ENCODE data around the gene OR10AD1. TPM values are rescaled to one million over a fixed set of nuclear protein-coding genes. Genes with fewer than 3 reads are reported as not detected.

OR10AD1 gene
- total RNA-seq, 1 experiment from 2014 or later, result not detected

- peaks cover 19% of the 10 kb centered on the region for H3K4me1 ChIP-seq (ENCODE audit: control insufficient read depth, insufficient read depth, low read length)
- POLR2A ChIA-PET, result interaction anchor here (0.6 to 0.7 kb wide), 2 partner anchors 133 to 176 kb away, joined by 4 to 10 read pairs; no protein-coding TSS in a partner anchor
These were observed 5.0 kb downstream of the OR10AD1 start for GRCh38 chr12:48197971-48198671.

More at GRCh38 chr12:48197971-48198671, 5.0 kb downstream of the OR10AD1 start:
- Histone ChIP-seq H3K9me3 (ENCODE audit: control insufficient read depth, insufficient read depth, low read depth, low read length) (no peaks in the 10 kb centered on the region), H3K27ac (ENCODE audit: low read length) (peak overlapping the region; percentile 95), H3K36me3 (ENCODE audit: control insufficient read depth, insufficient read depth, low read length) (no peaks in the 10 kb centered on the region), H3K4me3 (ENCODE audit: low read depth in 2 of 2, low read length in 2 of 2) (peak overlapping the region; percentile 85 to 93), H3K27me3 (ENCODE audit: control insufficient read depth, insufficient read depth, low read length) (peaks cover 3% of the 10 kb centered on the region; the same call in 1 of the 2 replicates)
- intact Hi-C loops (cut with micrococcal nuclease; ENCODE audit: unreplicated experiment), result loop anchor here (5.0 kb wide), 1 partner anchor 254 kb away; no protein-coding TSS in a partner anchor
- CTCF ChIA-PET, result interaction anchor here (1.0 to 1.5 kb wide), 3 partner anchors 11 to 258 kb away, joined by 3 to 6 read pairs (median 4); no protein-coding TSS in a partner anchor
- ATAC-seq, result peak; percentile 99
- peak; percentile 72; the same call in 1 of the 2 replicates for TF ChIP-seq SIN3A (IDR thresholded peaks at IDR 0.05; ENCODE audit: borderline replicate concordance, insufficient read depth, low read depth, low read length)
- no peak; the same call in 1 of the 2 replicates for TF ChIP-seq CTCF (IDR thresholded peaks at IDR 0.05)
- TF ChIP-seq TCF7L2 (IDR thresholded peaks at IDR 0.05; ENCODE audit: low read depth, low read length), result peak; percentile 81
- TF ChIP-seq REST (IDR thresholded peaks at IDR 0.05; ENCODE audit: insufficient read depth in 1 of 2, low read depth in 2 of 2, low read length in 1 of 2), result no peak
- TF ChIP-seq POLR2AphosphoS5 (IDR thresholded peaks at IDR 0.05; ENCODE audit: low read depth, low read length), result peak; percentile 95
- in situ Hi-C loops (cut with HindIII; ENCODE audit: low pct_unique_long_range_greater_than_20kb, low sequenced_read_pairs), result no loop called here
- DNase-seq (ENCODE audit: low read depth, low spot score), result peak; percentile 83
- no TSS peak for BruUV-seq (replicated peaks)
